ENCODE results near the gene CYSTM1.

DNA sequence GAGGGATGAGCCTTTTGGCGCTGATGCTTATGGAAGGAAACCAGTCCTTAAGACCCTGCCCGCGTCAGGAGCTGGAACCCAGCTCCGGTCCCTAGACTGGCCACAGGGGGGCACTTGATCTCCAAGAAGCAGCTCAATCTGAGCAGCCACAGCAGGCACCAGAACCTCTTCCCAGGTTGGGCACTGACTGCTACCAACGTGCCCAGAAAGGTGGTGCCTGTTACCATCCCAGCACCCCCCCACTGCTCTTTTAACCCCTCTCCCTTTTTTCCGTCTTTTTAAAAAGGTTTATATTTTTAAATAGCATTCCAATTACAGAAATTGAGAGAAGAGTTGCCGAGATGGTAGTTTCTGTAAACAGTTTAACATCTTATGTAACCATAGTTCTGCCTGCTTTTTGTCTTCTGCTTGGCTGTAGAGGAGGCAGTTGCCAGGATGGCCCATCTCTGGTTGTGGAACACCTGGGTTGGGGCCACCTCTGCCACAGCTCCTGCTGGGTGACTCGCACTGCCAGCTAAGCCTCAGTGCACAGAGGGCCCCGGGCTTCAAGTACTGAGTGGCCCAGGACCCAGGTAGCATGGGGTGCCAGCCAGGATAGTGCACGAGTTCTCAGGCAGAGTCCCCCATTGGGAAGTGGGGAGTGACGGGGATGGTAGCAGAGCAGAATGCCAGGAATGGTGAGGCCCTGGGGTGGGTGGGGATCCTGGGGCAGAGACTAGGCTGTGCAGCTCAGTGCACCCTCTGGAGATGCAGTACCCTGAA lies 65.1 kb downstream of the CYSTM1 start:
- TF ChIP-seq, protein P1, sequence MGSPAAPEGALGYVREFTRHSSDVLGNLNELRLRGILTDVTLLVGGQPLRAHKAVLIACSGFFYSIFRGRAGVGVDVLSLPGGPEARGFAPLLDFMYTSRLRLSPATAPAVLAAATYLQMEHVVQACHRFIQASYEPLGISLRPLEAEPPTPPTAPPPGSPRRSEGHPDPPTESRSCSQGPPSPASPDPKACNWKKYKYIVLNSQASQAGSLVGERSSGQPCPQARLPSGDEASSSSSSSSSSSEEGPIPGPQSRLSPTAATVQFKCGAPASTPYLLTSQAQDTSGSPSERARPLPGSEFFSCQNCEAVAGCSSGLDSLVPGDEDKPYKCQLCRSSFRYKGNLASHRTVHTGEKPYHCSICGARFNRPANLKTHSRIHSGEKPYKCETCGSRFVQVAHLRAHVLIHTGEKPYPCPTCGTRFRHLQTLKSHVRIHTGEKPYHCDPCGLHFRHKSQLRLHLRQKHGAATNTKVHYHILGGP (tag by site-specific recombination; IDR thresholded peaks at IDR 0.05), result no peak
- TF ChIP-seq SETDB1 (IDR thresholded peaks at IDR 0.05; ENCODE audit: insufficient read length, low read length), result no peak
- TF ChIP-seq, protein P2, sequence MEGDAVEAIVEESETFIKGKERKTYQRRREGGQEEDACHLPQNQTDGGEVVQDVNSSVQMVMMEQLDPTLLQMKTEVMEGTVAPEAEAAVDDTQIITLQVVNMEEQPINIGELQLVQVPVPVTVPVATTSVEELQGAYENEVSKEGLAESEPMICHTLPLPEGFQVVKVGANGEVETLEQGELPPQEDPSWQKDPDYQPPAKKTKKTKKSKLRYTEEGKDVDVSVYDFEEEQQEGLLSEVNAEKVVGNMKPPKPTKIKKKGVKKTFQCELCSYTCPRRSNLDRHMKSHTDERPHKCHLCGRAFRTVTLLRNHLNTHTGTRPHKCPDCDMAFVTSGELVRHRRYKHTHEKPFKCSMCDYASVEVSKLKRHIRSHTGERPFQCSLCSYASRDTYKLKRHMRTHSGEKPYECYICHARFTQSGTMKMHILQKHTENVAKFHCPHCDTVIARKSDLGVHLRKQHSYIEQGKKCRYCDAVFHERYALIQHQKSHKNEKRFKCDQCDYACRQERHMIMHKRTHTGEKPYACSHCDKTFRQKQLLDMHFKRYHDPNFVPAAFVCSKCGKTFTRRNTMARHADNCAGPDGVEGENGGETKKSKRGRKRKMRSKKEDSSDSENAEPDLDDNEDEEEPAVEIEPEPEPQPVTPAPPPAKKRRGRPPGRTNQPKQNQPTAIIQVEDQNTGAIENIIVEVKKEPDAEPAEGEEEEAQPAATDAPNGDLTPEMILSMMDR (tag by site-specific recombination; IDR thresholded peaks at IDR 0.05), result peak; percentile 74
- TF ChIP-seq ZNF830 (tag by site-specific recombination; IDR thresholded peaks at IDR 0.05; ENCODE audit: low read depth), result no peak
- TF ChIP-seq, protein P3, sequence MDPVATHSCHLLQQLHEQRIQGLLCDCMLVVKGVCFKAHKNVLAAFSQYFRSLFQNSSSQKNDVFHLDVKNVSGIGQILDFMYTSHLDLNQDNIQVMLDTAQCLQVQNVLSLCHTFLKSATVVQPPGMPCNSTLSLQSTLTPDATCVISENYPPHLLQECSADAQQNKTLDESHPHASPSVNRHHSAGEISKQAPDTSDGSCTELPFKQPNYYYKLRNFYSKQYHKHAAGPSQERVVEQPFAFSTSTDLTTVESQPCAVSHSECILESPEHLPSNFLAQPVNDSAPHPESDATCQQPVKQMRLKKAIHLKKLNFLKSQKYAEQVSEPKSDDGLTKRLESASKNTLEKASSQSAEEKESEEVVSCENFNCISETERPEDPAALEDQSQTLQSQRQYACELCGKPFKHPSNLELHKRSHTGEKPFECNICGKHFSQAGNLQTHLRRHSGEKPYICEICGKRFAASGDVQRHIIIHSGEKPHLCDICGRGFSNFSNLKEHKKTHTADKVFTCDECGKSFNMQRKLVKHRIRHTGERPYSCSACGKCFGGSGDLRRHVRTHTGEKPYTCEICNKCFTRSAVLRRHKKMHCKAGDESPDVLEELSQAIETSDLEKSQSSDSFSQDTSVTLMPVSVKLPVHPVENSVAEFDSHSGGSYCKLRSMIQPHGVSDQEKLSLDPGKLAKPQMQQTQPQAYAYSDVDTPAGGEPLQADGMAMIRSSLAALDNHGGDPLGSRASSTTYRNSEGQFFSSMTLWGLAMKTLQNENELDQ (tag by site-specific recombination; IDR thresholded peaks at IDR 0.05; ENCODE audit: low read depth), result no peak
- no peak for TF ChIP-seq ZNF10 (tag by site-specific recombination; IDR thresholded peaks at IDR 0.05)
- TF ChIP-seq MEIS1 (CRISPR knock-in tag; IDR thresholded peaks at IDR 0.05; ENCODE audit: borderline replicate concordance), result no peak
- TF ChIP-seq ZNF174 (tag by site-specific recombination; IDR thresholded peaks at IDR 0.05), result no peak
- TF ChIP-seq, protein P4, sequence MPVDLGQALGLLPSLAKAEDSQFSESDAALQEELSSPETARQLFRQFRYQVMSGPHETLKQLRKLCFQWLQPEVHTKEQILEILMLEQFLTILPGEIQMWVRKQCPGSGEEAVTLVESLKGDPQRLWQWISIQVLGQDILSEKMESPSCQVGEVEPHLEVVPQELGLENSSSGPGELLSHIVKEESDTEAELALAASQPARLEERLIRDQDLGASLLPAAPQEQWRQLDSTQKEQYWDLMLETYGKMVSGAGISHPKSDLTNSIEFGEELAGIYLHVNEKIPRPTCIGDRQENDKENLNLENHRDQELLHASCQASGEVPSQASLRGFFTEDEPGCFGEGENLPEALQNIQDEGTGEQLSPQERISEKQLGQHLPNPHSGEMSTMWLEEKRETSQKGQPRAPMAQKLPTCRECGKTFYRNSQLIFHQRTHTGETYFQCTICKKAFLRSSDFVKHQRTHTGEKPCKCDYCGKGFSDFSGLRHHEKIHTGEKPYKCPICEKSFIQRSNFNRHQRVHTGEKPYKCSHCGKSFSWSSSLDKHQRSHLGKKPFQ (tag by site-specific recombination; IDR thresholded peaks at IDR 0.05), result no peak
- TF ChIP-seq, protein P5, sequence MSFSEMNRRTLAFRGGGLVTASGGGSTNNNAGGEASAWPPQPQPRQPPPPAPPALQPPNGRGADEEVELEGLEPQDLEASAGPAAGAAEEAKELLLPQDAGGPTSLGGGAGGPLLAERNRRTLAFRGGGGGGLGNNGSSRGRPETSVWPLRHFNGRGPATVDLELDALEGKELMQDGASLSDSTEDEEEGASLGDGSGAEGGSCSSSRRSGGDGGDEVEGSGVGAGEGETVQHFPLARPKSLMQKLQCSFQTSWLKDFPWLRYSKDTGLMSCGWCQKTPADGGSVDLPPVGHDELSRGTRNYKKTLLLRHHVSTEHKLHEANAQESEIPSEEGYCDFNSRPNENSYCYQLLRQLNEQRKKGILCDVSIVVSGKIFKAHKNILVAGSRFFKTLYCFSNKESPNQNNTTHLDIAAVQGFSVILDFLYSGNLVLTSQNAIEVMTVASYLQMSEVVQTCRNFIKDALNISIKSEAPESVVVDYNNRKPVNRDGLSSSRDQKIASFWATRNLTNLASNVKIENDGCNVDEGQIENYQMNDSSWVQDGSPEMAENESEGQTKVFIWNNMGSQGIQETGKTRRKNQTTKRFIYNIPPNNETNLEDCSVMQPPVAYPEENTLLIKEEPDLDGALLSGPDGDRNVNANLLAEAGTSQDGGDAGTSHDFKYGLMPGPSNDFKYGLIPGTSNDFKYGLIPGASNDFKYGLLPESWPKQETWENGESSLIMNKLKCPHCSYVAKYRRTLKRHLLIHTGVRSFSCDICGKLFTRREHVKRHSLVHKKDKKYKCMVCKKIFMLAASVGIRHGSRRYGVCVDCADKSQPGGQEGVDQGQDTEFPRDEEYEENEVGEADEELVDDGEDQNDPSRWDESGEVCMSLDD (tag by site-specific recombination; IDR thresholded peaks at IDR 0.05), result no peak
- no peak for TF ChIP-seq ZNF521 (tag by site-specific recombination; IDR thresholded peaks at IDR 0.05)
- no peak for TF ChIP-seq ZBTB21 (tag by site-specific recombination; IDR thresholded peaks at IDR 0.05)
- TF ChIP-seq ZNF76 (tag by site-specific recombination; IDR thresholded peaks at IDR 0.05; ENCODE audit: borderline replicate concordance, low read depth), result no peak
- TF ChIP-seq, protein P6, sequence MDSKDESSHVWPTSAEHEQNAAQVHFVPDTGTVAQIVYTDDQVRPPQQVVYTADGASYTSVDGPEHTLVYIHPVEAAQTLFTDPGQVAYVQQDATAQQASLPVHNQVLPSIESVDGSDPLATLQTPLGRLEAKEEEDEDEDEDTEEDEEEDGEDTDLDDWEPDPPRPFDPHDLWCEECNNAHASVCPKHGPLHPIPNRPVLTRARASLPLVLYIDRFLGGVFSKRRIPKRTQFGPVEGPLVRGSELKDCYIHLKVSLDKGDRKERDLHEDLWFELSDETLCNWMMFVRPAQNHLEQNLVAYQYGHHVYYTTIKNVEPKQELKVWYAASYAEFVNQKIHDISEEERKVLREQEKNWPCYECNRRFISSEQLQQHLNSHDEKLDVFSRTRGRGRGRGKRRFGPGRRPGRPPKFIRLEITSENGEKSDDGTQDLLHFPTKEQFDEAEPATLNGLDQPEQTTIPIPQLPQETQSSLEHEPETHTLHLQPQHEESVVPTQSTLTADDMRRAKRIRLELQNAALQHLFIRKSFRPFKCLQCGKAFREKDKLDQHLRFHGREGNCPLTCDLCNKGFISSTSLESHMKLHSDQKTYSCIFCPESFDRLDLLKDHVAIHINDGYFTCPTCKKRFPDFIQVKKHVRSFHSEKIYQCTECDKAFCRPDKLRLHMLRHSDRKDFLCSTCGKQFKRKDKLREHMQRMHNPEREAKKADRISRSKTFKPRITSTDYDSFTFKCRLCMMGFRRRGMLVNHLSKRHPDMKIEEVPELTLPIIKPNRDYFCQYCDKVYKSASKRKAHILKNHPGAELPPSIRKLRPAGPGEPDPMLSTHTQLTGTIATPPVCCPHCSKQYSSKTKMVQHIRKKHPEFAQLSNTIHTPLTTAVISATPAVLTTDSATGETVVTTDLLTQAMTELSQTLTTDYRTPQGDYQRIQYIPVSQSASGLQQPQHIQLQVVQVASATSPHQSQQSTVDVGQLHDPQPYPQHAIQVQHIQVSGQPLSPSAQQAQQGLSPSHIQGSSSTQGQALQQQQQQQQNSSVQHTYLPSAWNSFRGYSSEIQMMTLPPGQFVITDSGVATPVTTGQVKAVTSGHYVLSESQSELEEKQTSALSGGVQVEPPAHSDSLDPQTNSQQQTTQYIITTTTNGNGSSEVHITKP (tag by site-specific recombination; IDR thresholded peaks at IDR 0.05), result no peak
